T-helper 17 cell (primary cell): ENCODE results near the gene PPP1R12B. TPM values are rescaled to one million over a fixed set of nuclear protein-coding genes. Genes with fewer than 3 reads are reported as not detected.
A peak's percentile ranks its signal among the peaks of the same experiment; 100 is the strongest.
"Not testable (repeated sequence)": the region's sequence is repeated elsewhere in the genome, so short reads cannot be mapped to it uniquely, and the experiment has no call there.

Experiments
- ATAC-seq: fragments of 150-1000 bp; cut with Tn5 transposase; 2 replicates; pipeline ENCODE4 v1.10.0; 2021; ENCODE audit warnings: mild to moderate bottlenecking, moderate library complexity
- DNase-seq, 3 donors: peaks; one replicate each; pipeline versions ENCODE4 v3.0.0 to v3.0.0-alpha.2; 2020 to 2021
- H3K9me3 ChIP-seq: one replicate; pipeline ENCODE4 v1.7.0; 2013; ENCODE audit warnings: low read length, mild to moderate bottlenecking; ENCODE audit not compliant: control insufficient read depth, poor library complexity, severe bottlenecking
- H3K27ac Mint-ChIP-seq: one replicate; pipeline ENCODE4 v1.8.0; 2022; ENCODE audit warnings: mild to moderate bottlenecking, moderate library complexity, mixed read lengths
- H3K27me3 Mint-ChIP-seq: one replicate; pipeline ENCODE4 v1.8.0; 2022; ENCODE audit warnings: mixed read lengths
- H3K36me3 Mint-ChIP-seq: one replicate; pipeline ENCODE4 v1.8.0; 2022; ENCODE audit warnings: low read depth, mixed read lengths
- H3K4me1 Mint-ChIP-seq: one replicate; pipeline ENCODE4 v1.8.0; 2022; ENCODE audit warnings: mild to moderate bottlenecking, mixed read lengths
- H3K4me3 Mint-ChIP-seq: one replicate; pipeline ENCODE4 v1.8.0; 2022; ENCODE audit warnings: mild to moderate bottlenecking, moderate library complexity, mixed read lengths
- total RNA-seq, 4 donors: library from RNA in 2 of 4; stranded (reverse) in 2 of 4; gene quantifications; one replicate each; pipeline ENCODE4 v1.2.3 and lab custom pipeline; 2022 to 2026

PPP1R12B gene
- total RNA-seq, 2 donors from 2014 or later, result 28.6 to 30.4 TPM

GRCh38 chr1:202614363-202615207 lies 266.1 kb downstream of the PPP1R12B start:
- H3K36me3 Mint-ChIP-seq, result peaks cover 12% of the 10 kb centered on the region
- DNase-seq, H3K4me3 Mint-ChIP-seq, ATAC-seq, H3K9me3 ChIP-seq, H3K27ac Mint-ChIP-seq: not testable (repeated sequence)
- peaks cover 20% of the 10 kb centered on the region for H3K4me1 Mint-ChIP-seq
- peaks cover 54% of the 10 kb centered on the region for H3K27me3 Mint-ChIP-seq

GRCh38 chr1:202615208-202615500 lies 266.7 kb downstream of the PPP1R12B start:
- H3K9me3 ChIP-seq, H3K4me3 Mint-ChIP-seq, H3K27ac Mint-ChIP-seq, ATAC-seq, DNase-seq: not testable (repeated sequence)
- Mint-ChIP-seq H3K27me3 (peaks cover 57% of the 10 kb centered on the region), H3K36me3 (peaks cover 12% of the 10 kb centered on the region), H3K4me1 (peaks cover 20% of the 10 kb centered on the region)

DNA sequence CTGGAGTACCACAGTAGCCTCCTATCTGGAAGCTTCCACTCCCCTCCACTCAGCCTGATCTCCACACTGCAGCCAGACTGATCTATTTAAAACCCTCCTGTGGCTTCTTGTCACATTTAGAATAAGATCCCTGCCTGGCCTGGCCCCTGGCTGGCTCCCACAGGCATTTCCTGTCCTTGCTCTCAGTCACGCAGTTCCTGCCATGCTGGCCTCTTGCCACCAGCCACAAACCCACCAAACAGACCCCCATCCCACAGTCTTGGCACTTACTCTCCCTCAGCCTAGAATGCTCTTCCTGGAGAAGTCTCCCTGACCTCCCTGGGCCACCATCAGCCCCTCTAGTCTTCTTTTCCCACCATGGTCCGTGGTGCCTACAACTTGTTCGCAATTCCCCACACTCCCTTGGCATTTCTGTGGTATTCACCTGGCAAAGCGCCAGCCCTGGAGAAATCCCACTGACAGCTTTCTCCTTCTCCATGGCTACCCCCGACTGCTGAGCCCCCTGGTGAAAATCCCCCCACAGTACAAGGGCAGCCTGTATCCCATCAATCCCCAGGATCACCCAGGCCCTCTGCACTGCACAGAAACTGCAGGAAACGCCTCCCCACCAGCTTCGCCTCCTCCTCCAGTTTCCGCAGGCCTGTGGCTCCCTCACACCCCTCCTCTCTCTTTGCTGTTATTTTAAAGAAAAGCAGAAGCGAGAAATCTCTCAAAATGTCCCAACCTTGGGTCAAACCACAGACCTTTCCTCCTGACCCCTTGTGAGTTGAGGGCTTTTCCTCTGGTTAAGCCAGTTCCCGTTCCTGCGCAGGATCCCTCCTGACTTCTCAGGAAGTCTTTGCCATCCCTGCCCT lies 267.2 kb downstream of the PPP1R12B start:
- Mint-ChIP-seq H3K4me3 (peak overlapping the region; percentile 74), H3K4me1 (peaks cover 20% of the 10 kb centered on the region), H3K36me3 (peaks cover 12% of the 10 kb centered on the region), H3K27me3 (peaks cover 60% of the 10 kb centered on the region), H3K27ac (no peak overlapping the region)
- ATAC-seq (peak; percentile 64), DNase-seq (no peak)
- no peaks in the 10 kb centered on the region for H3K9me3 ChIP-seq

DNA sequence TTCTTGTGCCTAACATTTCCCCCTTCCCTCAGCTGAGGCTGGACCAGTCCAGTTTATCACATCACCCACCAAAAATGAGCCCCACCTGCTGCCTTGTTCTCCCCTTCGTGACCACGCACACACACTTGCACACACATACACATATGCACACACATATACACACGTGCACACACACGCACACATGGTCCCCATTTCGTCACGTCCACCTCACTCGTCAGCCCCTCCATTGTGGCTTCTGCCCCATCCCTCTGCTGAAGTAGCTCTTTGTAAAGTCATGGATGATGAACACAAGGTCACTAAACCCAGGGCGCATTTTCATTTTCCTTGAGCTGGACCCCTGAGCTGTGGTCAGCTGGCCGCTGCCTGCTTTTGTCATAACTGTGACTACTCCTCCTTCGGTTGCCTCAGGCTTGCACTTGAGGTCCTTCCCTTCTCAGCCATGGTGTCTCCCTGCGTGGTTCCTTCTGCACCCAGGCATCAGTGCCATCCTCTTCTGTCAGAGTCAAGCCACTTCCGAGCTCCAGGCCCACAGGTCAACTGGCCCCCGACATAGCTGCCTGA lies 267.9 kb downstream of the PPP1R12B start:
- H3K36me3 Mint-ChIP-seq, result peaks cover 12% of the 10 kb centered on the region
- no peak for DNase-seq
- no peaks in the 10 kb centered on the region for H3K9me3 ChIP-seq
- ATAC-seq, result no peak
- H3K4me3 Mint-ChIP-seq, result peak overlapping the region; percentile 74
- no peak overlapping the region for H3K27ac Mint-ChIP-seq
- H3K27me3 Mint-ChIP-seq, result peaks cover 61% of the 10 kb centered on the region
- peaks cover 20% of the 10 kb centered on the region for H3K4me1 Mint-ChIP-seq

DNA sequence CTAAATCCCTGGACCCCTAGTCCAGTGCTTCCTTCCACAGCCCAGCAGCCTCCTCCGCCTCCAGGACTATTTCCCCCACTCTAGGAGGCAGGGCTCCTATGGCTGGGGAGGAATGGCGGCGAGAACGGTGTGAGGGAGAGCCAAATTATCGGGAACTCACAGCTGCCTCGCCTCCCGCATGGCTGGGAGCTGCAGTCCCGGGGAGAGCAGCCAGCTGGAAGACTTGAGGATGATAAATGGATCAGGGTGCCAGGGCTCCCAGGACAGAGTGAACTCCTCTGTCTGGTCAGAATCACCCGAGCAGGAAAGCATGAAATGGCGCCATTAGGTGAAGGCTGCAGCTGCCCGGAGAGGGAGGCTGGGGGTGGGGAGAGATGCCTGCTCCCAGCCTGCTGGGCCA lies 270.5 kb downstream of the PPP1R12B start:
- peaks cover 60% of the 10 kb centered on the region for H3K27me3 Mint-ChIP-seq
- peaks cover 22% of the 10 kb centered on the region for H3K4me1 Mint-ChIP-seq
- peaks cover 12% of the 10 kb centered on the region for H3K36me3 Mint-ChIP-seq
- DNase-seq, H3K27ac Mint-ChIP-seq, ATAC-seq, H3K4me3 Mint-ChIP-seq, H3K9me3 ChIP-seq: not testable (repeated sequence)

- Mint-ChIP-seq H3K4me1 (peaks cover 20% of the 10 kb centered on the region), H3K27me3 (peaks cover 56% of the 10 kb centered on the region), H3K36me3 (peaks cover 11% of the 10 kb centered on the region), H3K27ac (no peak overlapping the region), H3K4me3 (no peak overlapping the region)
- no peaks in the 10 kb centered on the region for H3K9me3 ChIP-seq
- DNase-seq, result no peak
- ATAC-seq, result no peak
These were observed 271.0 kb downstream of the PPP1R12B start for GRCh38 chr1:202619505-202619904.

- not testable (repeated sequence) for H3K27ac Mint-ChIP-seq, H3K4me3 Mint-ChIP-seq, H3K9me3 ChIP-seq, DNase-seq, ATAC-seq
- Mint-ChIP-seq H3K27me3 (peaks cover 52% of the 10 kb centered on the region), H3K4me1 (peaks cover 19% of the 10 kb centered on the region), H3K36me3 (peaks cover 10% of the 10 kb centered on the region)
These were observed 271.5 kb downstream of the PPP1R12B start for GRCh38 chr1:202620036-202620435.

DNA sequence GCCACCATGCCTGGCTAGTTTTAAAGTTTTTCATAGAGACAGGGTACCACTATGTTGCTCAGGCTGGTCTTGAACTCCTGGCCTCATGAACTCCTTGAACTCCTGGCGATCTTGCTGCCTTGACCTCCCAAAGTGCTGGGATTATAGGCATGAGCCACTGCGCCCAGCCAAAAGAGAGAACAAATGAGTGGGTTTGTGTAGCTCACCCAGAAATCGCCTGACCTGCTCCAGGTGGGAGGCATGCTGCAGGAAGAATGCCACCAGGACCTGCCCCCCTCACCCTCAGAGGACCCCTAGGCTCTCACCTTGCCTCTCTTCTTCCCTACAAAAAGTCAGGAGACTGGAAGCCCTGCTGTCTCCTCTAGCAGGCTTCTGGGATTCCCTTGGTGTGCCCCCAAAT lies 272.9 kb downstream of the PPP1R12B start:
- Mint-ChIP-seq H3K27ac (no peak overlapping the region), H3K4me1 (peaks cover 11% of the 10 kb centered on the region), H3K36me3 (peaks cover 5% of the 10 kb centered on the region), H3K4me3 (no peak overlapping the region), H3K27me3 (peaks cover 38% of the 10 kb centered on the region)
- no peak for DNase-seq
- no peaks in the 10 kb centered on the region for H3K9me3 ChIP-seq
- ATAC-seq, result no peak

GRCh38 chr1:202622388-202622787 lies 273.9 kb downstream of the PPP1R12B start:
- peaks cover 29% of the 10 kb centered on the region for H3K27me3 Mint-ChIP-seq
- ATAC-seq (no peak), DNase-seq (no peak)
- no peak overlapping the region for H3K4me3 Mint-ChIP-seq
- H3K9me3 ChIP-seq, result no peaks in the 10 kb centered on the region
- H3K4me1 Mint-ChIP-seq, result peaks cover 10% of the 10 kb centered on the region
- H3K36me3 Mint-ChIP-seq, result peaks cover under 1% of the 10 kb centered on the region
- no peak overlapping the region for H3K27ac Mint-ChIP-seq

GRCh38 chr1:202623075-202623474 lies 274.6 kb downstream of the PPP1R12B start:
- Mint-ChIP-seq H3K27ac (no peak overlapping the region), H3K36me3 (no peaks in the 10 kb centered on the region), H3K27me3 (peaks cover 23% of the 10 kb centered on the region), H3K4me3 (no peak overlapping the region), H3K4me1 (peaks cover 15% of the 10 kb centered on the region)
- no peaks in the 10 kb centered on the region for H3K9me3 ChIP-seq
- ATAC-seq (no peak), DNase-seq (no peak)

- DNase-seq, ATAC-seq, H3K4me3 Mint-ChIP-seq, H3K27ac Mint-ChIP-seq, H3K9me3 ChIP-seq, H3K36me3 Mint-ChIP-seq: not testable (repeated sequence)
- H3K27me3 Mint-ChIP-seq, result peaks cover 22% of the 10 kb centered on the region
- H3K4me1 Mint-ChIP-seq, result peaks cover 17% of the 10 kb centered on the region
These were observed 275.0 kb downstream of the PPP1R12B start for GRCh38 chr1:202623476-202623875.

DNA sequence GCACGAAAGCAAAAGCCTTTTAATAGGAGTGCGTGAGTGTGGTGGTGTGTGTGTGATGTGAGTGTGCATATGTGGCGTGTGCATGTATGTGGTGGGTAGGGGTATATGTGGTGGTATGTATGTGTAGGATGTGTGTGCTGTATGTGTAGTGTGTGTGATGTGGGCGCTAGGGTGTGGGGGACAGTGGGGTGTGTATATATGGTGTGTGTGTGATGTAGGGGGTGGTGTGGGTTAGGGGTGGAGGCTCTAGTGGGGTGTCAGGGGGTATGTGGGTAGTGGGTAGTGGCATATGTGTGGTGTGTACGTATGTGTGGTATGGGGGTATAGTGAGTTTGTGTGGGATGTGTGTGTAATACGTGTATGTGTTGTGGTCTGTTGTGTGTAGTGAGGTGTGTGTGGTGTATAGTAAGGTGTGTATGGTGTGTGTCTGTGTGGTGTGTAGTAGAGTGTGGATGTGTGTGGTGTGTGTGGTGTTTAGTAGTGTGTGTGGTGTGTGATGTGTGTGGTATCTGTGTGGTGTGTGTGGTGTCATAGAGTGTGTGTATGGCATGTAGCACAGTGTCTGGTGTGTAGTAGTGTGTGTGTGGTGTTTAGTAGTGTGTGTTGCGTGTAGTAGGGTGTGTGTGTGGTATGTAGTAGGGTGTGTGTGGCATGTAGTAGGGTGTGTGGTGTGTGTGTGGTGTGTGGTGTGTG lies 275.7 kb downstream of the PPP1R12B start:
- no peaks in the 10 kb centered on the region for H3K9me3 ChIP-seq
- H3K36me3 Mint-ChIP-seq, result no peaks in the 10 kb centered on the region
- ATAC-seq, result no peak
- no peak overlapping the region for H3K27ac Mint-ChIP-seq
- H3K27me3 Mint-ChIP-seq, result peaks cover 15% of the 10 kb centered on the region
- no peak for DNase-seq
- no peak overlapping the region for H3K4me3 Mint-ChIP-seq
- peaks cover 24% of the 10 kb centered on the region for H3K4me1 Mint-ChIP-seq

GRCh38 chr1:202624781-202625108 lies 276.2 kb downstream of the PPP1R12B start:
- DNase-seq (no peak), ATAC-seq (no peak)
- peaks cover 29% of the 10 kb centered on the region for H3K4me1 Mint-ChIP-seq
- H3K27ac Mint-ChIP-seq, result no peak overlapping the region
- peaks cover 9% of the 10 kb centered on the region for H3K27me3 Mint-ChIP-seq
- no peaks in the 10 kb centered on the region for H3K36me3 Mint-ChIP-seq
- H3K9me3 ChIP-seq, result no peaks in the 10 kb centered on the region
- H3K4me3 Mint-ChIP-seq, result no peak overlapping the region
